ENCODE measurements around the gene ZNF407. TPM values are rescaled to one million over a fixed set of nuclear protein-coding genes. Genes with fewer than 3 reads are reported as not detected.

ZNF407 gene
- total and polyA plus RNA-seq, 2 experiments from 2014 or later, result 2.1 to 10.4 TPM

- TF ChIP-seq CTCF (conservative IDR thresholded peaks at IDR 0.05; ENCODE audit: low read depth in 2 of 2), result no peak
- no peak for TF ChIP-seq ZNF114 (CRISPR knock-in tag; IDR thresholded peaks at IDR 0.05)
- TF ChIP-seq ETS1 (IDR thresholded peaks at IDR 0.05), result no peak
- TF ChIP-seq EZH2phosphoT487 (IDR thresholded peaks at IDR 0.05; ENCODE audit: unreplicated experiment), result no peak
- no peak for TF ChIP-seq ZNF331 (CRISPR knock-in tag; IDR thresholded peaks at IDR 0.05; ENCODE audit: low read depth)
- no peak for TF ChIP-seq JUNB (IDR thresholded peaks at IDR 0.05; ENCODE audit: unreplicated experiment)
- no peak for TF ChIP-seq STAT1 (IDR thresholded peaks at IDR 0.05; ENCODE audit: unreplicated experiment)
- TF ChIP-seq NANOG (IDR thresholded peaks at IDR 0.05; ENCODE audit: borderline replicate concordance), result no peak
- no peak for TF ChIP-seq POLR2AphosphoS5 (IDR thresholded peaks at IDR 0.05; ENCODE audit: low read depth)
- no peak for TF ChIP-seq CREB1 (CRISPR knock-in tag; IDR thresholded peaks at IDR 0.05; ENCODE audit: low read depth)
These were observed 130.9 kb downstream of the ZNF407 start (continued) for GRCh38 chr18:74728586-74728985.

GRCh38 chr18:74731097-74731496 is 133.4 kb downstream of the ZNF407 start:
- no peaks in the 10 kb centered on the region for H3K9me2 ChIP-seq (ENCODE audit: insufficient read depth)
- no peak for ATAC-seq
- TF ChIP-seq ZNF331 (CRISPR knock-in tag; IDR thresholded peaks at IDR 0.05; ENCODE audit: low read depth) (no peak), EZH2 (IDR thresholded peaks at IDR 0.05; ENCODE audit: low read depth, unreplicated experiment) (no peak), JUNB (IDR thresholded peaks at IDR 0.05; ENCODE audit: unreplicated experiment) (no peak), CTCF (conservative IDR thresholded peaks at IDR 0.05; ENCODE audit: low read depth in 2 of 2) (no peak), POLR2AphosphoS5 (IDR thresholded peaks at IDR 0.05; ENCODE audit: low read depth) (no peak), ZNF114 (CRISPR knock-in tag; IDR thresholded peaks at IDR 0.05) (no peak), REST (IDR thresholded peaks at IDR 0.05; ENCODE audit: unreplicated experiment) (no peak)

More at GRCh38 chr18:74731097-74731496, 133.4 kb downstream of the ZNF407 start:
- no peak for DNase-seq (ENCODE audit: low spot score)
- Mint-ChIP-seq H3K9me3 (no peaks in the 10 kb centered on the region; the same call in 2 of the 3 replicates), H3K36me3 (ENCODE audit: low read depth) (no peaks in the 10 kb centered on the region), H3K4me3 (no peak overlapping the region), H3K27ac (no peak overlapping the region), H3K27me3 (ENCODE audit: insufficient read depth, low read depth, poor library complexity) (peaks cover 2% of the 10 kb centered on the region), H3K4me1 (peaks cover 5% of the 10 kb centered on the region; the same call in 2 of the 3 replicates)
- Histone ChIP-seq H3K79me2 (replicated peaks; ENCODE audit: insufficient read depth) (no peaks in the 10 kb centered on the region), H3K36me3 (ENCODE audit: insufficient read depth) (no peaks in the 10 kb centered on the region), H3K27ac (ENCODE audit: low read depth) (no peak overlapping the region), H3K27me3 (ENCODE audit: insufficient read depth) (no peaks in the 10 kb centered on the region), H3K4me1 (ENCODE audit: insufficient read depth) (no peaks in the 10 kb centered on the region), H4K20me1 (replicated peaks; ENCODE audit: insufficient read depth) (no peaks in the 10 kb centered on the region), H3K4me2 (no peak overlapping the region), H3K4me3 (no peak overlapping the region), H3F3A (replicated peaks; ENCODE audit: low read depth) (no peaks in the 10 kb centered on the region), H2AFZ (no peak overlapping the region)
